Right hindlimb (tissue), 1 donor: ENCODE measurements around the gene NGFR.

Source experiments
- DNase-seq: peaks from one replicate; pipeline ENCODE4 v3.0.0-alpha.2; 2018

Gene NGFR

GRCh38 chr17:49494986-49495841 lies at the start of gene NGFR:
TSS of gene NGFR (plus strand) at chr17:49495293. CDS start at chr17:49495418, 125 bp downstream.
- DNase-seq = peak; percentile 86

GRCh38 chr17:49445591-49445990 lies 49.5 kb upstream of the NGFR start:
- DNase-seq = no peak

- peak; percentile 36 for DNase-seq
These were observed 47.3 kb upstream of the NGFR start for GRCh38 chr17:49447628-49448302.

GRCh38 chr17:49450181-49450580 lies 44.9 kb upstream of the NGFR start:
- no peak for DNase-seq

GRCh38 chr17:49450735-49451134 lies 44.4 kb upstream of the NGFR start:
- DNase-seq = peak; percentile 29

- DNase-seq = peak; percentile 52
These were observed 42.9 kb upstream of the NGFR start for GRCh38 chr17:49452201-49452600.

- DNase-seq = peak; percentile 24
These were observed 42.4 kb upstream of the NGFR start for GRCh38 chr17:49452661-49453060.

GRCh38 chr17:49454050-49454449 lies 41.0 kb upstream of the NGFR start:
- DNase-seq = no peak

GRCh38 chr17:49455272-49455861 lies 39.7 kb upstream of the NGFR start:
- peak; percentile 54 for DNase-seq

GRCh38 chr17:49456183-49456965 lies 38.7 kb upstream of the NGFR start:
- DNase-seq = peak; percentile 83

GRCh38 chr17:49457564-49458535 lies 37.2 kb upstream of the NGFR start:
- DNase-seq = no peak

GRCh38 chr17:49459401-49459984 lies 35.6 kb upstream of the NGFR start:
- DNase-seq = no peak

GRCh38 chr17:49460401-49460800 lies 34.7 kb upstream of the NGFR start:
- DNase-seq = no peak

GRCh38 chr17:49461580-49461979 lies 33.5 kb upstream of the NGFR start:
- DNase-seq = no peak

GRCh38 chr17:49464049-49464448 lies 31.0 kb upstream of the NGFR start:
- no peak for DNase-seq

GRCh38 chr17:49465331-49465903 lies 29.7 kb upstream of the NGFR start:
- peak; percentile 68 for DNase-seq

GRCh38 chr17:49466436-49466835 lies 28.7 kb upstream of the NGFR start:
- no peak for DNase-seq

GRCh38 chr17:49467175-49467574 lies 27.9 kb upstream of the NGFR start:
- no peak for DNase-seq

GRCh38 chr17:49468811-49469385 lies 26.2 kb upstream of the NGFR start:
- no peak for DNase-seq
